Right renal pelvis (tissue), 4 donors: ENCODE measurements around the gene EIF3C. TPM values are rescaled to one million over a fixed set of nuclear protein-coding genes. Genes with fewer than 3 reads are reported as not detected.
"Not testable (repeated sequence)": the region's sequence is repeated elsewhere in the genome, so short reads cannot be mapped to it uniquely, and the experiment has no call there.

Experiments
- DNase-seq, 4 donors: peaks; one replicate each; pipeline ENCODE4 v3.0.0-alpha.2; 2013; ENCODE audit warnings: low read depth in 4 of 4, low spot score in 3 of 4, missing footprints in 1 of 4
- polyA plus RNA-seq, 4 donors: library from polyadenylated mRNA; unstranded; fragments of 120-200 nt; gene quantifications; one replicate each; pipeline ENCODE4 v1.2.1, GENCODE V29; 2013; ENCODE audit not compliant: insufficient read length in 4 of 4

EIF3C gene
- polyA plus RNA-seq, 4 donors = 402 to 594 (median 528) TPM

DNA sequence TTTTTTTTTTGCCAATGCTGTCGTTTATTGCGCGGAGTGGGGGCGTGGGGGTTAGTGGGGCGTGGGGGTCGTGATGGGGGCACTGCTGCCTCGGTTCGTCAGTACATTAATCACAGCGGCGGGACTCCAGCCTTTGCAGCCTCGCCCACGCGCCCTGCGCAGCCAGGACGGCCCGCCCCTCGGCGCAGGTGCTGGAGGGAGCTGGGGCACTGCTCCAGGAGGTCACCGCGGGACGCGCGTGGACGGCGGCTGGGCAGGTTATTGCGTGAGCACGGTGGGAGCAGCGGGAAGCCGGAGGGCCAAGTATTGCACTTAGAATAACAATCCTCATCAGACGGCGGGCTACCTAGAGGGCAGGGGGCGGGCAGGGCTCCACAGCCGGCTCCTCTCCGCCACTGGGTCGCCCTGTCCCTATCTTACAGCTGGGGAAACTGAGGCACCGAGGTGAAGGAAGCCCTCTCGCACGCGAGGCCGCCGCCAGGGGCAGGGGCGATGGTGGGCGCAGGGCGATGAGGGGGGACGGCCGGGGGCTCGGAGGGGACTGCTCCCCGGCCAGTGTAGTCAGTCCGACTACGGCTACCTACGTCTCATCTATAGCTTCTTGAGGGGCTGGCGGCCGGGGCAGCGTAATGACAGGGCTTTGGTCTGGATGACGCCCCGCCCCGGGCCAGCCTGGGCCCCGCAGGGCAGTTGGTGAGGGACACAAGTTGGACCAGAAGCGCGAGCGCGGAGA lies 35.5 kb downstream of the EIF3C start:
- DNase-seq = not testable (repeated sequence)

DNA sequence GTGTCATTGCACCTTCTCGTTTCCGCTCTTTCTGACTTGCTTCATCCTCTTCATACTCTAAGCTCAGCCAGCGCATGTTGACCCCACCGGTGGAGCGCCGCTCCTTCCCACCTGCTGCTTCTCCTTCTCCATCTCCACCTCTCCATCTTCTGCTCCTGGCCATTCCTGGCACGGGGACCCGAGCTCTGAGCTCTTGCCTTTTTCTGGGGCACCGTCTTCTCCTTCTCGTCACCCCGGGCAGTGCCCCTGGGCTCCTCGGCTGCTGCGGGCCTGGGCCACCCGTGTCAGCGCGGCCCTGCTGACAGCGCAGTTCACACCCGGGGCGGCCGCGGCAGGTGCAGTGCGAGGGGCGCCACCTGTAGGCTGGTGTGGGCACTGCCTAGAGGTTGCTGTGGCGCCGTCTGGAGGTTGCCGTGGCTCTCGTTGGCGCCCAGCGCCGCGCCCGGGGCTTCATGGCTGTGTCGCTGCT lies 38.8 kb downstream of the EIF3C start:
- not testable (repeated sequence) for DNase-seq

DNA sequence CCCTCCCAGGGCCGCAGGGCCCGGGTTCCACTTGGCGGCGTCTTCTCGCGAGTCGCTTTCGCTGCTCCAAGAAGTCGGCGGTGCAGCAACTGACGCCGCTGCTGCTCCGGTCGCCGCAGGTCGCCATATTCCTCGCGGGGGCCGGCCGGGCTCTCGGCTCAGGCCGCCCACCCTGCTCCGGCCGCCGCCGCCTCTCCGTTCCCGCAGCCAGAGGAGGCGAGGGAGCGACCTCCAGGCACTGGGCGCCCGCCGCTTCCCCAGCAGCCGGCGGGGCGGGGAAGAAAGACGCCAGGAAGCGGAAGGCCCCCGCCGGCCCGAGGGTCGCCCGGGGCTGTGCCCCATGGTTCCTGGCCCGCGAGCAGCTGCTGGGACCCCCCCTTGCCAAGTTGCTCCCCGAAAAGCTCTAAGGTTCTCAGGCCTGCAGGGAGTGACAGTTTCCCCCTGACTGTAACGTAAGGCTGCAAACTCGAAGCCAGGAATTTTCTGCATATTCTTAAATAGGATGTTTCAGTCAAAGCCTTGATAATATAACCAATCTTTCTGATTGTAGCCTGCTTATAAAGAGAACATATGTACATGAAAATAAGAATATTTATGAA lies 39.3 kb downstream of the EIF3C start:
- not testable (repeated sequence) for DNase-seq

DNA sequence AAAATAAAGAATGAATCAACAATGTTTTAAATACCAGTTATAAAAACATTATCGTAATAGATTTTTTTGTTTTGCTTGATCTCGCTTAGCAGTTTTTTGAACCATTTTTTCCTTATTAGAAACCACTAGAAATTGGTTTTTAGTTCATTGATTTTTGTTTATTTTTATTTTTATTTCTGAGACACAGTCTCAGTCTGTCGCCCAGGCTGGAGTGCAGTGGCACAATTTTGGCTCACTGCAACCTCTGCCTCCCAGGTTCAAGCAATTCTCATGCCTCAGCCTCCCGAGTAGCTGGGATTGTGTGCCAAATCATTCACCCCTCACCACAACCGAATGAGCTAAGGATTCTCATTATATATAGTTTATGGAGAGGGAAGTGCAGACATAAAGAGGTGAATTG lies 40.2 kb downstream of the EIF3C start, which contains the start of gene NPIPB9:
TSS of gene NPIPB9 (plus strand) at position 301 of the 400 bp plus-strand sequence.
- not testable (repeated sequence) for DNase-seq

DNA sequence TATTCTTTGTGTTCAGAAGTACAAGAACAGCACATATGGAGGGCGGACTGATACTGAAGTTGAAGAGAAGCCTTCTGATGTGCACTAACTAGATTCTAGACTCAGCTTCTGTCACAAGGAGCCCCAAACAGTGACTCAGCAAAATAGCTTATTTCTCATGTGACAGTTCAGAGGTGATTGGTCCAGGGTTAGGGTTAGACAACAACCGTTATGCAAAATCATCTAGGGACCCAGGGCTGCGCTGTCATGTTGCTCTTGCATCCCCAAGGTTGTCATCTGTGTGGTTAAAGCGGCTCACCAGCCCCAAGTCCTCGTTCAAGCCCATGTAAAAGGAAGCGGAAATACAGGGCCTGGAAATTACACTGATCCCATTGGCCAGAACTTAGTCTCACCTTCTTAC lies 70.4 kb downstream of the EIF3C start:
- not testable (repeated sequence) for DNase-seq

DNA sequence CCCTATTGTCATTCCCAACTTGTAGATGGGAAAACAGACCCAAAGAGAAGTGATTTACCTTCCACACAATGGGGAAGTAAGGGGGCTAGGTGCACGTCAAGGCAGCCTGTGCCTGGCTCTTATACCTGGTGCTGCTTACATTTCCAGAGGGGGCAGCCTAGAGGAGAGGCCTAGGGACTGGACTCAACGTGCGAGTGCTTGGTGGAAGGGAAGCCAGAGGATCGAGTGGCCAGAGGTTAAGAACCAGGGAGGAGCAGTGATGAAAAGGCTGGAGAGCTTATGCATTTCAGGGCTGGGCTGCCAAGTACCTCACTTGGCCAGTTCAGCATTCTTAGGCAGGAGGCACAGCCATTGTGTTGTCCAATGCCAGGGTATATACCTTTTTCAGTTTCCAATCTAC lies 71.1 kb downstream of the EIF3C start:
- not testable (repeated sequence) for DNase-seq

Other genes with a start within 250 kb of the EIF3C start
- under 1 TPM in 2 of 4 donors, not detected in 2; 0.26 to 0.29 TPM for gene NPIPB7, start 239.1 kb upstream of the EIF3C start, polyA plus RNA-seq
- 10 to 100 TPM; 31.2 to 44.9 (median 36.6) TPM for gene CLN3, start 219.4 kb upstream of the EIF3C start, polyA plus RNA-seq
- gene APOBR, start 216.8 kb upstream of the EIF3C start, polyA plus RNA-seq = under 1 TPM; 0.42 to 0.84 (median 0.61) TPM
- gene IL27, start 204.6 kb upstream of the EIF3C start, polyA plus RNA-seq = under 1 TPM in 1 of 4 donors, not detected in 3; 0.05 TPM
- gene NUPR1, start 172.5 kb upstream of the EIF3C start, polyA plus RNA-seq = 10 to 100 TPM in 3 of 4 donors, 1 to 10 TPM in 1; 9.4 to 15.4 (median 11.4) TPM
- 10 to 100 TPM; 21.5 to 24.0 (median 22.5) TPM for gene SGF29, start 157.5 kb upstream of the EIF3C start, polyA plus RNA-seq
- gene SULT1A2, start 114.4 kb upstream of the EIF3C start, polyA plus RNA-seq = 1 to 10 TPM in 3 of 4 donors, under 1 TPM in 1; 0.83 to 2.3 (median 1.8) TPM
- gene SULT1A1, start 101.4 kb upstream of the EIF3C start, polyA plus RNA-seq = 10 to 100 TPM; 20.8 to 29.4 (median 22.6) TPM
- gene NPIPB8, start 73.4 kb upstream of the EIF3C start, polyA plus RNA-seq = 1 to 10 TPM in 2 of 4 donors, not detected in 2; 1.2 to 1.3 TPM
- gene NPIPB9, start 40.3 kb downstream of the EIF3C start, polyA plus RNA-seq = 1 to 10 TPM in 3 of 4 donors, under 1 TPM in 1; 1.00 to 2.0 (median 1.3) TPM
- gene ATXN2L, start 111.5 kb downstream of the EIF3C start, polyA plus RNA-seq = 100 to 1,000 TPM in 2 of 4 donors, 10 to 100 TPM in 2; 92.5 to 130 (median 105) TPM
- gene TUFM, start 134.9 kb downstream of the EIF3C start, polyA plus RNA-seq = 100 to 1,000 TPM; 201 to 235 (median 207) TPM
- gene SH2B1, start 152.4 kb downstream of the EIF3C start, polyA plus RNA-seq = 10 to 100 TPM; 61.7 to 80.0 (median 62.6) TPM
- 1 to 10 TPM; 3.0 to 5.0 (median 4.1) TPM for gene ATP2A1, start 167.0 kb downstream of the EIF3C start, polyA plus RNA-seq
- 10 to 100 TPM; 17.7 to 25.8 (median 18.9) TPM for gene RABEP2, start 213.8 kb downstream of the EIF3C start, polyA plus RNA-seq
- gene CD19, start 220.5 kb downstream of the EIF3C start, polyA plus RNA-seq = 1 to 10 TPM; 3.3 to 5.3 (median 3.9) TPM
- 10 to 100 TPM; 30.7 to 40.7 (median 33.2) TPM for gene NFATC2IP, start 239.5 kb downstream of the EIF3C start, polyA plus RNA-seq